Activated naive CD8-positive, alpha-beta T cell treated with anti-CD3 and anti-CD28 coated beads for 36 hours (primary cell): ENCODE results near the gene GTPBP6. TPM values are rescaled to one million over a fixed set of nuclear protein-coding genes. Genes with fewer than 3 reads are reported as not detected.
"Not testable (repeated sequence)": the region's sequence is repeated elsewhere in the genome, so short reads cannot be mapped to it uniquely, and the experiment has no call there.

ENCODE experiments used
- DNase-seq: peaks from one replicate; pipeline ENCODE4 v3.0.0; 2021
- H3K27ac Mint-ChIP-seq: one replicate; pipeline ENCODE4 v1.8.0; 2022; ENCODE audit warnings: mild to moderate bottlenecking, moderate library complexity, mixed read lengths
- H3K27me3 Mint-ChIP-seq: one replicate; pipeline ENCODE4 v1.8.0; 2022; ENCODE audit warnings: mild to moderate bottlenecking, mixed read lengths
- H3K36me3 Mint-ChIP-seq: one replicate; pipeline ENCODE4 v1.8.0; 2021; ENCODE audit warnings: mild to moderate bottlenecking, mixed read lengths
- H3K4me1 Mint-ChIP-seq: one replicate; pipeline ENCODE4 v1.8.0; 2021; ENCODE audit warnings: mixed read lengths
- H3K4me3 Mint-ChIP-seq: one replicate; pipeline ENCODE4 v1.8.0; 2022; ENCODE audit warnings: mild to moderate bottlenecking, moderate library complexity, mixed read lengths
- H3K9me3 Mint-ChIP-seq: one replicate; pipeline ENCODE4 v1.8.0; 2022; ENCODE audit warnings: mixed read lengths
- total RNA-seq, 2 experiments: library from RNA; stranded (reverse); gene quantifications; one replicate each; pipeline ENCODE4 v1.2.3, GENCODE V29; 2021

GTPBP6 gene
- total RNA-seq, 2 experiments from 2014 or later, result 70.5 to 71.7 TPM

DNA sequence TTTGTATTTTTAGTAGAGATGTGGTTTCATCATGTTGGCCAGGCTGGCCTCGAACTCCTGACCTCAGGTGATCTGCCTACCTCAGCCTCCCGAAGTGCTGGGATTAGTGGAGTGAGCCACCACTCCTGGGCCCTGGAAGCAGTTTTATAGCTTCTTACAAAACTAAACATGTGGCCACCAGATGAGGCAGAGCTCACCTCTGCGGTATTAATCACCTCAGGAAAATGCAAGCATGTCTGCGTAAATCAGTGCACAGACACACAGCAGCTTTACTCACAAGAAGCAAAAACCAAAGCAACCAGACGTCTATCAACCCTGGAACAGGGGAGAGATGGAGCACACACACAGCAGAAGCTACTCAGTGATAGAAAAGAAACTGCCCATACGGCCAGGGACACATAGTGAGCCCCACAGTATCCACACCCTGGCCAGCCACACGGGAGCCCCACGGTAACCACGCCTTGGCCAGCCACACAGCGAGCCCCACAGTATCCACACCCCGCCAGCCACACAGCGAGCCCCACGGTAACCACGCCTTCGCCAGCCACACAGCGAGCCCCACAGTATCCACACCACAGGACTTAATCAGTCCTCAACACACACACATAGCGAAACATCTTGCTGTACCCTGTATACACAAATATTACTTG is 37.9 kb upstream of the GTPBP6 start:
- peaks cover 16% of the 10 kb centered on the region for H3K9me3 Mint-ChIP-seq
- H3K27ac Mint-ChIP-seq, result peak overlapping the region; percentile 92
- H3K36me3 Mint-ChIP-seq, result peaks cover 61% of the 10 kb centered on the region
- H3K4me3 Mint-ChIP-seq, result no peak overlapping the region
- DNase-seq, result no peak
- H3K27me3 Mint-ChIP-seq, result no peaks in the 10 kb centered on the region
- H3K4me1 Mint-ChIP-seq, result peaks cover 17% of the 10 kb centered on the region

DNA sequence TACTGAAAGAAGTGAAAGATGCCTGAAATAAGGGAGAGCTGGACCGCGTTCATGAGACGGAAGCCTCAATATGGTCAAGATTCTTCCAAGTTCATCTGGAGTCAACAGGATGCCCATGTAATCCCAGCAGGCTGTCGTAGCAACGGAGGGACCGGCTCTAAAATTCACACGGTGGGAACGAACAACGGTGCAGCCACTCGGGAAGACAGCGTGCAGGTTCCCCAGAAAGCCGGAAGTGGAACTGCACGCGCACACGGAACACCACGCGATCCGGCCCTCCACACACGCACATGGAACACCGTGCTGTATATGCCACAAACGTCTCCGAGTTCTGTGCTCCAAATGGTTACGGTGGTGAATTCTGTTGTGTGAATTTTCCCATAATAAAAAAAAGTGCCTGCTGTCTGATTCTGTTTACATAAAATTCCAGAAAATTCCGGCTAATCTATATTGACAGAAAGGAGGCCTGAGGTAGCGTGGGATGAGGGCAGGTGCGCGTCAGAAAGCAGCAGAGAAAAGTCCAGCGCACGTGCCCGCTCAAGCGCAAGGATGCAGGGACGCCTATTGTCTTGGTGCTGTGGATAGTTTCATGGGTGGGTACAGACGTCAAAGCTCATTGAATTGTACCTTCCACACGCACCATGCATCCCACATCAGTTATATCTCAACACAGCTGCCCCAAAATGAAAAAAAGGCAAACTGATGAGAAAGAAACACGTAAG is 36.9 kb upstream of the GTPBP6 start:
- Mint-ChIP-seq H3K9me3 (peaks cover 10% of the 10 kb centered on the region), H3K36me3 (peaks cover 51% of the 10 kb centered on the region), H3K4me1 (peaks cover 17% of the 10 kb centered on the region), H3K27me3 (no peaks in the 10 kb centered on the region), H3K4me3 (no peak overlapping the region), H3K27ac (no peak overlapping the region)
- DNase-seq, result no peak

DNA sequence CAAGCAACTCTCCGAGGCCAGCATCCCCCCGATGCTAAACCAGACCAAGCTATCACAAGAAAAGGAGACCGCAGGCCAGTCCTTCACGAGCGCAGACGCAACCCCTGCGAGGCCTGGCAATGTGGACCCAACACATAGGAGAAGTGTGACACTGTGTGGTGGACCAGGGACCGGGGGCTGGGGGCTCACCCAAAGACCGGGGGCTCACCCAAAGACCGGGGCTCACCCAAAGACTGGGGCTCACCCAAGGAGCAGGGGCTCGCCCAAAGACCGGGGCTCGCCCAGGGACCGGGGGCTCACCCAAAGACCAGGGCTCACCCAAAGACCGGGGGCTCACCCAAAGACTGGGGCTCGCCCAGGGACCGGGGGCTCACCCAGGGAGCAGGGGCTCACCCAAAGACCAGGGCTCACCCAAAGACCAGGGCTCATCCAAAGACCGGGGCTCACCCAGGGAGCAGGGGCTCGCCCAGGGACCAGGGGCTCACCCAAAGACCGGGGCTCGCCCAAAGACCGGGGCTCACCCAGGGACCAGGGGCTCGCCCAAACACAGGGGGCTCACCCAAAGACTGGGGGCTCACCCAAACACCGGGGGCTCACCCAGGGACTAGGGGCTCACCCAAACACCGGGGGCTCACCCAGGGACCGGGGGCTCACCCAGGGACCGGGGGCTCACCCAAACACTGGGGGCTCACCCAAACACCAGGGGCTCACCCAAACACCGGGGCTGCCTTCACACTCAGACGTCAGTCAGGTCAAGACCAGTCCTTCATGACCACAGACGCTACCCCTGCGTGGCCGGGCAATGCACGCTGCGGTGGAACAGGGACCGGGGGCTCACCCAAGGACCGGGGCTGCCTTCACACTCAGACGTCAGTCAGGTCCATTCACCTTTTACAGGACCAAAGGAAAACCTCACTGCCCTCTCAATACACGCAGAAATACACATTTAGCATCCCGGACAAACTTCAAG is 35.3 kb upstream of the GTPBP6 start:
- H3K27ac Mint-ChIP-seq, result no peak overlapping the region
- no peak overlapping the region for H3K4me3 Mint-ChIP-seq
- H3K36me3 Mint-ChIP-seq, result peaks cover 34% of the 10 kb centered on the region
- H3K4me1 Mint-ChIP-seq, result peaks cover 17% of the 10 kb centered on the region
- no peak for DNase-seq
- peaks cover 2% of the 10 kb centered on the region for H3K9me3 Mint-ChIP-seq
- H3K27me3 Mint-ChIP-seq, result no peaks in the 10 kb centered on the region

DNA sequence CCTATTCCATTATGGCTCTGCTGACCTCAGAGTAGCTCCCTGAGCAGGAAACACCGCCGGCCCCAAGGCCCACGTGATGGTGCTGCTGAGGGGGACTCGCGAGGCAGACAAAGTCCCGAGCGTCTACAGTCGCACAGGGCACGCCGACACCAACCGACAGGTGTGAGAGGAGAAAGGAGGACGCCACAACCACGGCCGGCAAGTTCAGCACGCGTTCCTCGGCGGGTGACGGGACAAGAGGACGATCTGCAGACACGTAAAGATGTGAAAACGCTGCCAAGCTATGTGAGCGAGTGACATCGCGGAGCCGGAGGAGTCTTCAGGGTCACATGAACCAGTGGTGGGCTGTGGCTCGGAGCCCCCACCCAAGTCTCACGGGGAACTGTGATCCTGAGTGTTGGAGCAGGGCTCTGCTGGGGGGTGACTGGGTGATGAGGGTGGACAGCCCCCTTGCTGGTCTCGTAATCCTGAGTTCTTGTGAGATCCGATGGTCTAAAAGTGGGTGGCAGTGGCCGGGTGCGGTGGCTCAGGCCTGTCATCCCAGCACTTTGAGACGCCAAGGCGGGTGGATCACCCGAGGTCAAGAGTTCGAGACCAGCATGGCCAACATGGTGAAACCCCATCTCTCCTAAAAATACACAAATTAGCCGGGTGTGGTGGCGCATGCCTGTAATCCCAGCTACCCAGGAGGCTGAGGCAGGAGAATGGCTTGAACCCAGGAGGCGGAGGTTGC is 34.2 kb upstream of the GTPBP6 start:
- Mint-ChIP-seq H3K27me3 (no peaks in the 10 kb centered on the region), H3K4me1 (peaks cover 15% of the 10 kb centered on the region), H3K4me3 (no peak overlapping the region), H3K9me3 (peaks cover 2% of the 10 kb centered on the region), H3K36me3 (peaks cover 29% of the 10 kb centered on the region), H3K27ac (no peak overlapping the region)
- no peak for DNase-seq

DNA sequence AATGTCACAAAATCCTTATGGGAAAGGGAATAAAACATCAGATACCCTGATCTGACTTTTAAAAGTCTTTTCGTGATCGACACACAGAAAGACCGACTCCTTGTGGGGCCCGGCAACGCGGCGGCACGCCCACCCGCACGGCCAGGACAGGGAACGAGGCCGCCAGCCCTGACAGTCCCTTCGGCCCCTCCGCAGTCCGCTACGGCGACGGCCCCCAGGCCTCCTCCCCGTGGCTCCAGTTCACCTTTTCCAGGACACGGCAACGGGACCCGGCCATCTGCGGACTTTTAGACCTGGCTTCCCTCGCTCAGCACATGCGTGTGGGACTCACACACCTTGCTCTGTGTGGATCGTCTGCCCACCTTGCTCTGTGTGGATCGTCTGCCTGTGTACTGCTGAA is 33.6 kb upstream of the GTPBP6 start:
- Mint-ChIP-seq H3K4me3 (no peak overlapping the region), H3K27ac (no peak overlapping the region), H3K27me3 (no peaks in the 10 kb centered on the region)

DNA sequence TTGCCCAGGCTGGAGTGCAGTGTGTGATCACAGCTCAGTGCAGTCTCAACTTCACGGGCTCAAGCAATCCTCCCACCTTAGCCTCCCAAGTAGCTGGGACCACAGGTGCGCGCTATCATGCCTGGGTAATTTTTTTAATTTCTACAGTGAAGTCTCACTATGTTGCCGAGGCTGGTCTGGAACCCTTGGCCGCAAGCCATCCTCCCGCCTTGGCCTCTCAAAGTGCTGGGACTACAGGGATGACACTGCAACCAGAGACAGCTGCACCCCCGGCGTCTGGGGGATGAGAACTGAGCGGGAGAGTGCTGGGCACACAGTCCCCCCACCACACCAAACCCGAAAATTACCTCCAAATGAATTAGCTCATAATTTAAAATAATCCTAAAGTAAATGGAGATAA is 33.1 kb upstream of the GTPBP6 start:
- H3K36me3 Mint-ChIP-seq, result peaks cover 20% of the 10 kb centered on the region
- H3K4me3 Mint-ChIP-seq, result no peak overlapping the region
- no peak for DNase-seq
- H3K4me1 Mint-ChIP-seq, result peaks cover 5% of the 10 kb centered on the region
- H3K27ac Mint-ChIP-seq, result no peak overlapping the region
- no peaks in the 10 kb centered on the region for H3K9me3 Mint-ChIP-seq
- H3K27me3 Mint-ChIP-seq, result no peaks in the 10 kb centered on the region

More for the DNA sequence above, 33.6 kb upstream of the GTPBP6 start:
- no peak for DNase-seq
- Mint-ChIP-seq H3K9me3 (peaks cover under 1% of the 10 kb centered on the region), H3K36me3 (peaks cover 24% of the 10 kb centered on the region), H3K4me1 (peaks cover 9% of the 10 kb centered on the region)

DNA sequence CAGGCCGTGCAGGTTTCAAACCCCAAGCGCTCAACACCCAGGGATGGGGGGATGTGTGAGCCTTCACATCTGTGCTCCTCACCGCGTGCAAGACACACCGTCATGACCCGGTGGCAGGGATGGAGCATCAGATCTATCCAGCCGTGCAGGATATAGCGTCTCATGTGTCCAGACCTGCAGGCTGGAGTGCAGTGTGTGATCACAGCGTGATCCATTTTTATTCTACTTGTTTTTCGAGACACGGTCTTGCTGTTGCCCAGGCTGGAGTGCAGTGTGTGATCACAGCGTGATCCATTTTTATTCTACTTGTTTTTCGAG is 32.7 kb upstream of the GTPBP6 start:
- DNase-seq, H3K27me3 Mint-ChIP-seq, H3K4me1 Mint-ChIP-seq, H3K27ac Mint-ChIP-seq, H3K9me3 Mint-ChIP-seq, H3K4me3 Mint-ChIP-seq: not testable (repeated sequence)
- H3K36me3 Mint-ChIP-seq, result peaks cover 15% of the 10 kb centered on the region

DNA sequence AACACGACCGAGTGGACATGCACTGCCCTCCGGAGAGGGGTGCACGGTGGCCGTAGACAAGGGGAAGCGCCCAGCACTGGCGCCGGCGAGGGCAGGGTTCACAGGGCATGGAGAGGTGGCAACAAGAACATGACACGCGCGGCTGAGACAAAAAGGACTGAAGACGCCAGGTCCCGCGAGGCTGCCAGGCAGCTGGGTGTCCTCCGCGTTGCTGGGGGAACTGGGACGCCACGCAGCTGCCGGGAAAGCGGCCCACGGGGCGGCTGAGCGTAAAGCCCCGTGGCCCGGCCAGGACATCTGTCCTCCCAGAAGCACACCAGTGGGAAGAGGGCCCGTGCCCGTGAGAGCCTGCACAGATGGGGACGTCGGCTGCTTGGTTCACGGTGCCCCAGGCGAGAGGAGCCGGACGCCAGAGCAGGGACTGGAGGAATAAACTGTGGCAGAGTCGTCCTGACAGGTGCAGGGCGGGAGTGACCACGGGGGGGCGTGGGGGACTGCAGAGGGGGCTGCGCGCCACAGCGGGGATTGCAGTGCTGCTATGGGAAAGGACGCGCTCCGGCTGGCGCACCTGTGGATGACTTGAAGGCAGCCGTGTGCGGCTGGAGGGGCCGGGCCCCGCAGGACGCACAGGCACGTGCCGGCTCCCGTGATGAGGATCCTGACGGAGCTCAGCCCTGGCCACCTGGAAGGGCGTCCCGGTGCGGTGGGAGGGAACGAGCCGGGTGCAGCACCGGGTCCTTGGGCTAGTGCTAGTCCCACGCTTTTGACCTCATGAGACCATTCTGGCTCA is 32.1 kb upstream of the GTPBP6 start:
- no peaks in the 10 kb centered on the region for H3K27me3 Mint-ChIP-seq
- no peak for DNase-seq
- peaks cover 12% of the 10 kb centered on the region for H3K36me3 Mint-ChIP-seq
- no peaks in the 10 kb centered on the region for H3K9me3 Mint-ChIP-seq
- H3K4me1 Mint-ChIP-seq, result no peaks in the 10 kb centered on the region
- no peak overlapping the region for H3K4me3 Mint-ChIP-seq
- no peak overlapping the region for H3K27ac Mint-ChIP-seq

DNA sequence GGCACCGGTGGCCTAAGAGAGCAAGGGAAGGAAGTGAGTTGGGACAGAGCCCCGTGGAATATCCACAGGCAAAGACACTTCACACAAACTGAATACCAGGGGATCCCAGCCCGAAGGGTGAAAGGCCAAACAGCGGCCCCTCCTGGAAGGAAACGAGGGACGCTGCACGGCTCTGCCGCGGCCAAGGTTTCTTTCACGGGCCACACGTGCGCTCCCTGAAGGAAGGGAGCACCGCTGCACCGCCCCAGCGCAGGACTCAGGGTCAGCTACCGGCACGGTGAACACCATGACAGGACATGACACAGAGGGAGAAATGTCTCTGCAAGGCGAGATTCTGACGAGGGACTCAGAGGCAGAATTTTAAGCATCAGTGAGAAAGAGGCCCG is 31.5 kb upstream of the GTPBP6 start:
- Mint-ChIP-seq H3K4me1 (no peaks in the 10 kb centered on the region), H3K36me3 (peaks cover 9% of the 10 kb centered on the region), H3K27ac (no peak overlapping the region), H3K27me3 (no peaks in the 10 kb centered on the region), H3K4me3 (no peak overlapping the region), H3K9me3 (no peaks in the 10 kb centered on the region)
- no peak for DNase-seq

DNA sequence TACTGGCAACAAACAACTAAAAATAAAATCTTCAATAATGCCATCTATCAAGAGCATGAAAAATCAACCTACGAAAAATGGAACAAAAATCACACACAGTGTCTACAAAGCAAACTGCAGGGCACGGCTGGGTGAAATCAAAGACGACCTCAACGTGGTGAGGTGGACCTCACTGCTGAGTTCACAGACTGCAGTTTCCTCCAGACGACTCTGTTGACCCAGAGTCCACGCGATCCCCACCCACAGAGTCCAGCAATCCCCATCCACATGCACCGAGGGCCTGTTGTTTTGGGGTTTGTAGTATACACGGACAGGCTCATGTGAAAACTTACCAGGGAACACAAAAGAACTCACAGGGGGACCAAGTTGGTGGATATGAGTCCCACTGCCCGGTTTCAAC is 31.1 kb upstream of the GTPBP6 start:
- Mint-ChIP-seq H3K27me3 (no peaks in the 10 kb centered on the region), H3K27ac (no peak overlapping the region), H3K4me1 (no peaks in the 10 kb centered on the region), H3K36me3 (peaks cover 8% of the 10 kb centered on the region), H3K4me3 (no peak overlapping the region), H3K9me3 (no peaks in the 10 kb centered on the region)
- no peak for DNase-seq

DNA sequence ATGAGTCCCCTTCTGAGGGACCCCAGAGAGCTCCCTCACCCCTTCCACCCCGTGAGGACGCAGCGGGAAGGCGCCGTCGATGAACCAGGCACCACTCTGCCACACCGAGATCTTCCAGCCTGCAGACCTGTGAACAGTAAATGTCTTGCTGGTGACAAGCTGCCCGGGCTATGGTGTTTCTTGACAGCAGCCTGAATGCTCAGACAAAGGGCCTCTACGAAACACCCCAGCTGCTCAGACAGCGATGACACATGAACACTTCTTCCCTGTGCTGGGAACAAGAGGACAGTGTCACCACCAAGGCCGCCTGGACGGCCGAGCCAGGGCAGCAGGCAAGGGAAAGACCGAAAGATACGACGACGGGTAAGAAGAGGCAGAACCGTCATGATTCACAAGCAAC is 30.6 kb upstream of the GTPBP6 start:
- H3K9me3 Mint-ChIP-seq, result no peaks in the 10 kb centered on the region
- no peak for DNase-seq
- no peaks in the 10 kb centered on the region for H3K27me3 Mint-ChIP-seq
- H3K27ac Mint-ChIP-seq, result no peak overlapping the region
- peaks cover 8% of the 10 kb centered on the region for H3K36me3 Mint-ChIP-seq
- no peak overlapping the region for H3K4me3 Mint-ChIP-seq
- H3K4me1 Mint-ChIP-seq, result no peaks in the 10 kb centered on the region

DNA sequence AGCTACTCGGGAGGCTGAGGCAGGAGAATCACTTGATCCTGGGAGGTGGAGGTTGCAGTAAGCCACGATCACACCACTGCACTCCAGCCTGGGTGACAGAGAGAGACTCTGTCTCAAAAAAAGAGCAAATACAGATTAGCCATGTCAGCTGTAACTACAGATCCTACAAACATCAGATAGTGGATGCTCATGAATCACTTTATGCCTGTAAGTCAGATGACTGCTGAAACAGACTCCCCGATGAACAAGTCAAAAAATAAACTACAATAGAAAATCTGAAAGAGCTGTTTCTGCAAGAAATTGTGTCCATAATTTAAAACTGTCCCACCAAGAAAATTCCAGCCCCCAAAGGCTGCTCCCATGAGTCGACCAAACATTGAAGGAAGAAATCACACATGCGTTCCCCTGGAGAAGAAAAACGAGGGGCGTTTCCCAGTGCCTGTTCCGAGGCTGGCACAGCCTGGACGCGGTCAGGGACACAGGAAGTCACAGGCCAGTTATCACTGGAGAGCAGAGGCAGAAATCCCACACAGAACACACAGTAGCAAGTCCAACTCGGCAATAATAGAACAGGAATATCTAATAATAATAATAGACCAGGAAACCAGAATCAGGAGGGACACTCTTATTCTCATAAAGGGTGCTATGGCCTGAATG is 30.0 kb upstream of the GTPBP6 start:
- peaks cover 8% of the 10 kb centered on the region for H3K36me3 Mint-ChIP-seq
- no peaks in the 10 kb centered on the region for H3K4me1 Mint-ChIP-seq
- no peak overlapping the region for H3K4me3 Mint-ChIP-seq
- no peaks in the 10 kb centered on the region for H3K27me3 Mint-ChIP-seq
- no peak overlapping the region for H3K27ac Mint-ChIP-seq
- DNase-seq, result no peak
- no peaks in the 10 kb centered on the region for H3K9me3 Mint-ChIP-seq

DNA sequence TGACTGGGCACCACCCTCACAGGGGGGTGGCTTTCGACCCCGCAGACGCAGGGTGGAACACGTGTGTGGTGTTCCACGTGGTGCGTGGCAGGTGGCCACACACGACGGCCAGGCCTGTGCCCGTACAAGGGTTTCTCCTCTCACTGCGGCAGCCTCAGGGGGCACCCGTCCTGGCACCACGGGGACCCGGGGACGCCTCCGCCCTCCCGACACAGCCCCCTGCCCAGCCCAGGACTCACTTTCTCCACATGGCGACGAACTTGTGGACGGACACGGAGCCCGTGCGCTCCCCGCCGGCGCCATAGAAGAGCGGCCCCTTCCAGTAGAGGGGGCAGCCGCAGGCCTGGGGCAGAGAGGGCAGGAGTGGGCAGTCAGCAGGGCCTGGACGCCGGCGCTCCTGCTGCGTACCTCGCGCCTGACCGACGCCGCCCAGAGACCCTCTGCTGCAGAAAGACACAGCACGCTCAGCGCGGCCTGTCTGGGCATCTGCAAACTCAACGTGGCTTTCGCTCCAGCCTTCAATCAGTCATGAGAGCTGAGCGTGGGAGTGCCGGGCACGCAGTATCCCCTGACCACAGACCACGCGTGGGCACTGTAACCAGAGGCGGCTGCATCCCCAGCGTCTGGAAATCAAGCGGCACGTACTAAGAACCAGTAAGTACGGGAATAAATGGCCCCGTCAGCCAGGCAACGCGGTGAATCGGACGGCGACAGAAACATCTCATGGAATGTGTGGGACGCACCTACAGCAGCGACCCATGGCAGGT is 28.9 kb upstream of the GTPBP6 start:
- Mint-ChIP-seq H3K4me3 (no peak overlapping the region), H3K36me3 (peaks cover 5% of the 10 kb centered on the region), H3K27me3 (no peaks in the 10 kb centered on the region), H3K27ac (no peak overlapping the region), H3K4me1 (no peaks in the 10 kb centered on the region), H3K9me3 (no peaks in the 10 kb centered on the region)
- no peak for DNase-seq
